ENCODE data around the gene AMN.

The AMN gene

GRCh38 chr14:102969901-102970300, 47.4 kb downstream of the AMN start:
- Histone ChIP-seq H3K36me3 (ENCODE audit: control insufficient read depth, insufficient read depth, low read length) (peaks cover 91% of the 10 kb centered on the region), H3K4me1 (ENCODE audit: control insufficient read depth, insufficient read depth, low read length, poor library complexity, severe bottlenecking) (no peaks in the 10 kb centered on the region), H3K4me3 (ENCODE audit: extremely low read depth, insufficient read depth, low read length, poor library complexity, severe bottlenecking) (no peak overlapping the region), H3K27ac (ENCODE audit: low read depth, low read length, severe bottlenecking) (no peak overlapping the region), H3K9me3 (ENCODE audit: control insufficient read depth, low read length) (no peaks in the 10 kb centered on the region)
- WGBS, 2 experiments (ENCODE audit: insufficient coverage in 2 of 2): 99% methylated on average over 10 of the region's 11 CpGs

DNA sequence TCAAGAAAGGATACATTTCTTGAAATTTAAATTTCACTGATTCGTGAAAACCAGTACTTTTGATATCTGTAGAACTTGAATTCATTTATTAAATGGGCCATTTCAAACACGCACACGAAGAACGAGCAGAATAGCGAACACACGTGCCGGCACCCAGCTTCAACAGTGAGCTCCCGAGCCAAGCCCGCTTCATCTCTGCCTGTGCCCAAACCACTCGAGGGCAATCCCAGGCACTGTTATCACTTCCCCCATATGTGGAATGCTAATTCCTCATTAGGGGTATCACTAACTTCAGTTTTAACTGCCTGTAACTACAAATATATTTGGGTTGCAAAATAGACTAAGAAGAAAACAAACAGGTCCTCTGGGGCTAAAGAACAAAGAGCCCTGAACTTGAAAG, 48.0 kb downstream of the AMN start:
- no peaks in the 10 kb centered on the region for H3K4me1 ChIP-seq (ENCODE audit: control insufficient read depth, insufficient read depth, low read length, poor library complexity, severe bottlenecking)
- no peak overlapping the region for H3K27ac ChIP-seq (ENCODE audit: low read depth, low read length, severe bottlenecking)
- H3K36me3 ChIP-seq (ENCODE audit: control insufficient read depth, insufficient read depth, low read length): peaks cover 91% of the 10 kb centered on the region
- H3K9me3 ChIP-seq (ENCODE audit: control insufficient read depth, low read length): no peaks in the 10 kb centered on the region
- 91 to 100% methylated on average over 7 to 9 of the region's 10 CpGs for WGBS, 2 experiments (ENCODE audit: insufficient coverage in 2 of 2)
- no peak overlapping the region for H3K4me3 ChIP-seq (ENCODE audit: extremely low read depth, insufficient read depth, low read length, poor library complexity, severe bottlenecking)

DNA sequence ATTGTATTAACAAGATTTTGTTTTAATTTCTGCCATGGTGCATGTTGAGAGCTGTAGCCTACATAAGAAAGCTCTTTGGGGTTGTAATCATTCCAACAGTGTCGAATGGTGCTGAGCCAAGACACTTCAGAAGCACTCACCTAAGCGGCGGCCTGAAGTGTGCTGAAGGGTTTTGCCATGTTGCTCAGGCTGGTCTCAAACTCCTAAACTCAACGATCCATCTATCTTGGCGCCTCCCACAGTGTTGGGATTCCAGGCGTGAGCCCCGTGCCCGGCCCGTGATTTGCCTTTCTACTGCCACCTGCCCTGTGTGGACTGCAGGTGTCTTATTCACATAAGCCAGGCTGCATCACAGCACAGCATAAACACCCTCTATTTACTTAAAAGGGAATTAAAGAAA, 48.9 kb downstream of the AMN start:
- no peak overlapping the region for H3K4me3 ChIP-seq (ENCODE audit: extremely low read depth, insufficient read depth, low read length, poor library complexity, severe bottlenecking)
- H3K4me1 ChIP-seq (ENCODE audit: control insufficient read depth, insufficient read depth, low read length, poor library complexity, severe bottlenecking): no peaks in the 10 kb centered on the region
- H3K27ac ChIP-seq (ENCODE audit: low read depth, low read length, severe bottlenecking): no peak overlapping the region
- H3K9me3 ChIP-seq (ENCODE audit: control insufficient read depth, low read length): no peaks in the 10 kb centered on the region
- 93 to 100% methylated on average over 9 of the region's 9 CpGs for WGBS, 2 experiments (ENCODE audit: insufficient coverage in 2 of 2)
- H3K36me3 ChIP-seq (ENCODE audit: control insufficient read depth, insufficient read depth, low read length): peaks cover 91% of the 10 kb centered on the region

- H3K4me1 ChIP-seq (ENCODE audit: control insufficient read depth, insufficient read depth, low read length, poor library complexity, severe bottlenecking): no peaks in the 10 kb centered on the region
- WGBS, 2 experiments (ENCODE audit: insufficient coverage in 2 of 2): 94 to 97% methylated on average over 19 to 20 of the region's 25 CpGs
- H3K9me3 ChIP-seq (ENCODE audit: control insufficient read depth, low read length): no peaks in the 10 kb centered on the region
- H3K4me3 ChIP-seq (ENCODE audit: extremely low read depth, insufficient read depth, low read length, poor library complexity, severe bottlenecking): no peak overlapping the region
- H3K27ac ChIP-seq (ENCODE audit: low read depth, low read length, severe bottlenecking): no peak overlapping the region
- peaks cover 91% of the 10 kb centered on the region for H3K36me3 ChIP-seq (ENCODE audit: control insufficient read depth, insufficient read depth, low read length)
Measured at GRCh38 chr14:102971836-102972606, 49.6 kb downstream of the AMN start.

GRCh38 chr14:102973706-102974285, 51.3 kb downstream of the AMN start:
- peaks cover 91% of the 10 kb centered on the region for H3K36me3 ChIP-seq (ENCODE audit: control insufficient read depth, insufficient read depth, low read length)
- H3K27ac ChIP-seq (ENCODE audit: low read depth, low read length, severe bottlenecking): no peak overlapping the region
- H3K9me3 ChIP-seq (ENCODE audit: control insufficient read depth, low read length): no peaks in the 10 kb centered on the region
- WGBS, 2 experiments (ENCODE audit: insufficient coverage in 2 of 2): 92 to 97% methylated on average over 10 to 20 of the region's 22 CpGs
- no peaks in the 10 kb centered on the region for H3K4me1 ChIP-seq (ENCODE audit: control insufficient read depth, insufficient read depth, low read length, poor library complexity, severe bottlenecking)
- no peak overlapping the region for H3K4me3 ChIP-seq (ENCODE audit: extremely low read depth, insufficient read depth, low read length, poor library complexity, severe bottlenecking)

GRCh38 chr14:102975662-102976061, 53.2 kb downstream of the AMN start:
- H3K4me1 ChIP-seq (ENCODE audit: control insufficient read depth, insufficient read depth, low read length, poor library complexity, severe bottlenecking): no peaks in the 10 kb centered on the region
- no peaks in the 10 kb centered on the region for H3K9me3 ChIP-seq (ENCODE audit: control insufficient read depth, low read length)
- H3K27ac ChIP-seq (ENCODE audit: low read depth, low read length, severe bottlenecking): no peak overlapping the region
- 94 to 96% methylated on average over 15 to 17 of the region's 17 CpGs for WGBS, 2 experiments (ENCODE audit: insufficient coverage in 2 of 2)
- peaks cover 90% of the 10 kb centered on the region for H3K36me3 ChIP-seq (ENCODE audit: control insufficient read depth, insufficient read depth, low read length)
- no peak overlapping the region for H3K4me3 ChIP-seq (ENCODE audit: extremely low read depth, insufficient read depth, low read length, poor library complexity, severe bottlenecking)

GRCh38 chr14:102977475-102977874, 55.0 kb downstream of the AMN start:
- 90 to 95% methylated on average over 6 to 7 of the region's 8 CpGs for WGBS, 2 experiments (ENCODE audit: insufficient coverage in 2 of 2)

GRCh38 chr14:102979406-102979805, 56.9 kb downstream of the AMN start:
- Histone ChIP-seq H3K4me3 (ENCODE audit: extremely low read depth, insufficient read depth, low read length, poor library complexity, severe bottlenecking) (no peak overlapping the region), H3K36me3 (ENCODE audit: control insufficient read depth, insufficient read depth, low read length) (peaks cover 96% of the 10 kb centered on the region), H3K4me1 (ENCODE audit: control insufficient read depth, insufficient read depth, low read length, poor library complexity, severe bottlenecking) (no peaks in the 10 kb centered on the region), H3K9me3 (ENCODE audit: control insufficient read depth, low read length) (no peaks in the 10 kb centered on the region), H3K27ac (ENCODE audit: low read depth, low read length, severe bottlenecking) (no peak overlapping the region)
- 90 to 94% methylated on average over 8 of the region's 9 CpGs for WGBS, 2 experiments (ENCODE audit: insufficient coverage in 2 of 2)

More at GRCh38 chr14:102977475-102977874, 55.0 kb downstream of the AMN start:
- Histone ChIP-seq H3K36me3 (ENCODE audit: control insufficient read depth, insufficient read depth, low read length) (peaks cover 91% of the 10 kb centered on the region), H3K4me3 (ENCODE audit: extremely low read depth, insufficient read depth, low read length, poor library complexity, severe bottlenecking) (no peak overlapping the region), H3K4me1 (ENCODE audit: control insufficient read depth, insufficient read depth, low read length, poor library complexity, severe bottlenecking) (no peaks in the 10 kb centered on the region), H3K9me3 (ENCODE audit: control insufficient read depth, low read length) (no peaks in the 10 kb centered on the region), H3K27ac (ENCODE audit: low read depth, low read length, severe bottlenecking) (no peak overlapping the region)

GRCh38 chr14:102980409-102980810, 57.9 kb downstream of the AMN start:
- no peaks in the 10 kb centered on the region for H3K4me1 ChIP-seq (ENCODE audit: control insufficient read depth, insufficient read depth, low read length, poor library complexity, severe bottlenecking)
- peaks cover 97% of the 10 kb centered on the region for H3K36me3 ChIP-seq (ENCODE audit: control insufficient read depth, insufficient read depth, low read length)
- 96 to 100% methylated on average over 7 to 8 of the region's 8 CpGs for WGBS, 2 experiments (ENCODE audit: insufficient coverage in 2 of 2)
- H3K4me3 ChIP-seq (ENCODE audit: extremely low read depth, insufficient read depth, low read length, poor library complexity, severe bottlenecking): no peak overlapping the region
- H3K9me3 ChIP-seq (ENCODE audit: control insufficient read depth, low read length): no peaks in the 10 kb centered on the region
- no peak overlapping the region for H3K27ac ChIP-seq (ENCODE audit: low read depth, low read length, severe bottlenecking)

Data from mesodermal cell (in vitro differentiated cells).